ENCODE measurements around the gene CA4.
"Not testable (repeated sequence)": the region's sequence is repeated elsewhere in the genome, so short reads cannot be mapped to it uniquely, and the experiment has no call there.

CA4 gene

GRCh38 chr17:60149691-60150582, at the start of gene CA4:
CA4 (plus strand) TSS chr17:60149973; CDS start chr17:60150035, 62 bp downstream.
- DNase-seq = no peak

DNA sequence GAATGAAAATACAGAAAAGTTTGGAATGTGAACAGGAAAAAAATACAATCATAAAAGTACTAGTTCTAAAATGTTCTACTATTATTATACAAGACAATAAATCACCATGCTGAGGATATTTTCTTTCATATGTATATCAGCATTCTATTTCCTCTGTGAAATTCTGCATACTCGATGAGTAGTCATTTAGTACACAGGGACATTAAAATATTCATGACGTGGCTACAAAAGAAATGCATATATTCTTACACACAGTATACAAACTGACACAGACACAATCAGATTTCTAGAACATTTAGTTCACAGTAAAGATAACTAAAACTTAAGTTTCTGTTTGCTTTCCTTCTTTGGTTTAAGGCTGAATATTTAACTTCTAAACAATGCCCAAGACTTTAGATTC, 49.2 kb upstream of the CA4 start:
- DNase-seq = not testable (repeated sequence)

DNA sequence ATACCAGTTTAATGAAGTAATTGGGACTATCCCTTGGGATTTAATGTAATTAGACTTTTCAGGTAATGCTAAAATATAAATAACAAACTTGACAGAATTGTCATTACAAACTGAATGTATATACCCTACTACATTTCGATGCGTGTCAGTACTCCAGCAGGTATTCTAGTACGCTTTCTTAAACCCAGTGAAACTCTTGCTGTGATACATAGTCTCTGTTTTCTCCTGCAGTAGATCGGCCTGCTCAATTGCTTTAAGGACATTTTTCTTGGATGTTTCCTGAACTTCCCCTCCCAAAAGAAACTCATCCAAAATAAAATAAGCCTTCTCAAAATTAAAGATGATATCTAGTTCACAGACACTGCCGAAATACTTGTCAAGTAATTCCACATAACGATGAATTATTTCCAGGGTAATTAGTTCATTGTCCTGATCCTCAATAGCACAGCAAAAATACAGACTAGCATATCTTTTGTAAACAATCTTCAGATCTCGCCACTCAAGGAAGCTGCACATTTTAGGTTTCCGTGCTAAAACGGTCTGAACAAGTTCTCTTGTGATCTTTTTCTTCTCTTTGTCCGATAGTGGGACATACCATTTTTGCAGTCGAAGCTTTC, 47.6 kb upstream of the CA4 start:
- not testable (repeated sequence) for DNase-seq

DNA sequence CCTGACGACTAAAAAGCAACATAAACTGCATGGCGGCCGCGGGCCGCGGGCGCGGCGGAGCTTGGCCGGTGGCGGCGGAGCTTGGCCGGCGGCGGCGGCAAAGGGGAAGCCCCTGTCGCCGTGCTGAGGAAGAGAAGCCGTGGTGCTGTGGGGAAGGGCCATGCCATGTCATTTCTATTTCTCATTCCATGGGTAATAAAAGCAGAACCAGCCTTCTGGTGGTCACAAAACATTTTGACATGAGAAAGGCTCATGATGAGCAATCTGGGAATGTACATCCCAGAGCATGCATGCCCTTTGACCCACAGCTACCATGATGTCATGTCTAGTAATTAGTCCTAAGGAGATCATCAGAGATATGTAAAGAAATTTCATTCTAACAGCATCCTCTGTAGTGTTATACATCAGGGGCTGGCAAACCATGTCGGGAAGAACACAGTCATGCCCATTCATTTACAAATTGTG, 47.1 kb upstream of the CA4 start:
- DNase-seq = peak; percentile 35 to 48

DNA sequence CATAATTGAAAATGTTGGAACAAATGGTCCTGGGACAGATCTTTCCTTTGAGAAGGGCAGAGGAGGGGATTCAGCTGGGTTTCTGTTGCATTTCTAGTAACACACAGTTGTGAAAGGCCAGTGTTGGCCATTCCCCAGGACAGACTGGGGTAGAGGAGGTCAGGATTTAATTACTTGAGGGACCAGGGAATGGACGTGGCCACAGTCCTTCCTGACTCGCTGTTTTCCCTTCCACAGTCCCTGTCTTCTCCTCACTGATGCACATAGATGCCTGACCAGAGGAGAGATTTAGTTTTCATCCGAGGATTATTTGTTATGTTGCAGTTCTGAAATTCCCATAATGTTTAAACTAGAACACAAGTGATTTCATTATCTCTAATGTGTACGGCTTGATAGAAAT, 45.8 kb upstream of the CA4 start:
- no peak for DNase-seq

DNA sequence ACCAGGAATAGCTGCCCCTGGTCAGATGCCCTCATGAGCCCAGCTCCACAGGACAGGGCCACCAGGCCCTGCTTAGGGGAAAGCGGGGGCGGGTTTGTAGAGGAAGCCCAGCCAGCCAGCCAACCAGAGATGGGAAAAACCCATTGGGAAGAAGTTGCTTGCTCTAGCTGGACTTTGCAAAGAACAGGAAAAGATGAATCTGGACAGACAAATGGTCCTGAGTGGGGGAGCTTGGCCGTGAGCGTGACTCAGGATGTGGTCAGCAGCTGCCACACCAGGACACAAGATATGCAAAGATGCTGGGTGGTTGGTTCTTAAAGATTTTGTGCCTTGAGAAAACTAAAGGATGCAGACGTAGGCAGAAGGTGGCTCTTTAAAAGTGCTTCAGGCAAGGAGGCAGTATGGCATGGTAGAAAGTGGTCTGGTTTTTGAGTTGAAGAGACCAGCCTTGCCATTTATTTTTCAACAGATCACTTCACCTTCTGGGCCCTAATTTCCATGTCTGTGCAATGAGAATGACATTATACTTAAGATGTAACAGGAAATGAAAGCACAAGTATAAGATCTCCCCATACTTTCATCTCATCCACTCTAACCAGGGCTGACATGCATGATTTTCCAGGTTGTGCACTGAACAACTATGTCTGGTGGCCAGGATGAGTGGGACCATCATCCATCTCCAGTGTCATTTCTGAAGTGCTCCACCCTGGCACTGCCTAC, 43.3 kb upstream of the CA4 start:
- no peak for DNase-seq

GRCh38 chr17:60107526-60108257, 42.1 kb upstream of the CA4 start:
- DNase-seq = no peak

GRCh38 chr17:60108309-60108708, 41.5 kb upstream of the CA4 start:
- not testable (repeated sequence) for DNase-seq

DNA sequence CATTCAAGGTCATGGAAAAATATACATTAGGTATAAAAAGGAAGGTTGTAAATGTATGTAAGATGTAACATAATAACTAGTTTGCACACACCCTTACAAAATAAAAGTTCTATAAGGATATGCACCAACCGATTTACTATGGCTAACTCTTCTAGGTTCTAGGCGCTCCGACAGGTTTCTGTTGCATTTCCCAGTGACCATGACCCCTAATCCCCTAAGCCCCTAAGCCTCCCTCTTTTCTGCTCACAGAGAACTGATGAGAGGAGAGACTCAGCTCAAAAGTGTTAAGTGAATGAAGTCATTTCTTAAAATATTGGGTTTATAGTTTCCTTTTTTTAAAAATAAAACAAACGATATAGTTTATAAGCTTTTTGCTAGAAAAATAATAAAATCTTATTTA, 41.1 kb upstream of the CA4 start:
- DNase-seq = no peak

GRCh38 chr17:60109161-60109560, 40.6 kb upstream of the CA4 start:
- no peak for DNase-seq

DNA sequence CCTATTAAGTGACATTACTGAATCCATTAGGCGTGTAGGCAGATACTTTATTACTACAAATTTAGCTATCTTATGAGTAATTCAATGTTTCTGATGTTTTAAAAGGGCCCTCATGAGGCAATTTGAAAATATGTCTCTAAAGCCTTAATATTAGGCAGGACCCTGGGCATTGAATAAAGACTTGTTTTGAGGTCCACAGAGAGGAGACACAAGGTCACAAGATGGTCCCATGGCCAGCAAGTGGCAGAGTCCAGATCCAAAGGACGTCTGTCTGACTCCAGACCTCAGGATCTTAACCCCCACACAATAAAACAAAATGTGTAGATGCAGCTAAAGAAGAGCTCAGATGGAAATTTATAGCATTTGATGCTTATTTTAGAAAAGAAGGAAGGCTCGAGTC, 39.2 kb upstream of the CA4 start:
- no peak for DNase-seq

DNA sequence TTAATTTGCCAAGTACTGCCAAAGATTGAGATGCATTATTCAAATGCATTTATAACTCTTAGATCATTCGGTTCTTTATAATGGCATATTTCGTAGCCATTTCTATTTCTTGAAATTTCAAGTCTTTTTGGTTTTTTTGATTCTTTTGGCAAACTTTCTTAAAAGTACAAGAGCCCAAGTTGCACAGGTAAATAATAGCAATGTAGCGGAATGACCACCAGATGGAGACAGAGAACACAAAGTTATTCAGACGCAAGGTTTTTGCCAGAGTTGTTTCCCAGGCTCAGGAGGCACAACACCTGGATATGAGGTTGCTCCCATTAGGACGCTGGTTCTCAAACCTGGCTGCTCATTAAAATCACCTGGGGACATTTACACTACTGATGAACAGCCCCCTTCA, 38.1 kb upstream of the CA4 start:
- DNase-seq = not testable (repeated sequence)

DNA sequence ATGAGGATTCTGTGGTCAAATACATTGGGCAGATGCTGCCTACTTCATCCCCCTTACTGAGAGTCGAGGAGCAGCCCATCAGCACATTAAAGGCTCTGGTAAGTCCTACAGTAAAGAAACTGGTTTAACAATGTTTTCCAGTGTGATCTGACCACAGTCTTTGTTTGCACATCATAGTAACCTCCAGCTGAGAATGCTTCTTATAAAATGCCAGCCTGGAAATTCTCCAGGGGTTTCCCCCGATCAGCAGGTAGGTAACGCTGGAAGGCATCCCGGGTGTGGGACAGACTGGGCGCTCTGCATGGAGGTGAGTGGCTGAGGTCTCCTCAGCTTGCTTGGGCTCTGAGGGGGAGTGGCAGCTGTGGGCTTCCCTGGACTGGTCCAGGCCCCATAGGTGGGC, 34.4 kb upstream of the CA4 start:
- DNase-seq = not testable (repeated sequence)

DNA sequence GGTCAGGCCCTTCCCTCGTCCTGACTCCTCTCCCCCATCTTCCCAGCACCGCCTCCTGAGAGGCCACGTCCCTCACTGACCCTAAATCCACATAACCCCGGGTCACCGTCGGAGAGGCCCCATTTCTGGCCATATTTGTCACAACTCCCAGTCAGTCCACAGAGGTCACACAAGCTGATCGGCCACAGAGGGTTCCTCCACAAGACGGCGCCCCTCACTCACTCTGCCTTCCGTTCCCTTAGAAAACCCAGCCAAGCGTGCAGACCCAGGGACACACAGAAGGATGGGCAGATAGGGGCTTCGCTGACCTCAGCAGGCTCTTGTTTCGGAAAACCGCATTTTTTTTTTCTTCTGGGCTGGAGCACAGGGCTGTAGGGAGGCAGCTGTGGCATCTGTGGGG, 33.6 kb upstream of the CA4 start:
- DNase-seq = not testable (repeated sequence)

DNA sequence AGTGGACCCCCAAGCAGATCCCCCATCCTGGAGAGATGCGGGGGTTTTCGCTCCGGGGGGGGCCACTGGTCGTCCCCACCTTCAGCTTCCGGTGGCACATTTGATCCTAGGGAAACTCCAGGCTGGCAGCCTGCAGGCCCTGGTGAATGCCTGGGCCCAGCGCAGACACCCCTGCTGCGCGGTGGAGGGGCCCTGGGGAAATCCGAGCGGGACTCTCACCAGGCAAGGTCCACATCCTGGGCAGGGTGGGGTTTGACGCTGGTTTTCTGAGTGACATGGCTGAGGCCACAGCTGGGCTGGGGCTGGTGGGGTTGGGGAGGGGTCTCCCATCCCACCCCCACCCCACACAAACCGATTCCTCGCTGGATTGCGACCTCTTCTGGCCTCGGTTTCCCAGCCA, 30.6 kb upstream of the CA4 start:
- not testable (repeated sequence) for DNase-seq

GRCh38 chr17:60119807-60120748, 29.7 kb upstream of the CA4 start:
- not testable (repeated sequence) for DNase-seq

DNA sequence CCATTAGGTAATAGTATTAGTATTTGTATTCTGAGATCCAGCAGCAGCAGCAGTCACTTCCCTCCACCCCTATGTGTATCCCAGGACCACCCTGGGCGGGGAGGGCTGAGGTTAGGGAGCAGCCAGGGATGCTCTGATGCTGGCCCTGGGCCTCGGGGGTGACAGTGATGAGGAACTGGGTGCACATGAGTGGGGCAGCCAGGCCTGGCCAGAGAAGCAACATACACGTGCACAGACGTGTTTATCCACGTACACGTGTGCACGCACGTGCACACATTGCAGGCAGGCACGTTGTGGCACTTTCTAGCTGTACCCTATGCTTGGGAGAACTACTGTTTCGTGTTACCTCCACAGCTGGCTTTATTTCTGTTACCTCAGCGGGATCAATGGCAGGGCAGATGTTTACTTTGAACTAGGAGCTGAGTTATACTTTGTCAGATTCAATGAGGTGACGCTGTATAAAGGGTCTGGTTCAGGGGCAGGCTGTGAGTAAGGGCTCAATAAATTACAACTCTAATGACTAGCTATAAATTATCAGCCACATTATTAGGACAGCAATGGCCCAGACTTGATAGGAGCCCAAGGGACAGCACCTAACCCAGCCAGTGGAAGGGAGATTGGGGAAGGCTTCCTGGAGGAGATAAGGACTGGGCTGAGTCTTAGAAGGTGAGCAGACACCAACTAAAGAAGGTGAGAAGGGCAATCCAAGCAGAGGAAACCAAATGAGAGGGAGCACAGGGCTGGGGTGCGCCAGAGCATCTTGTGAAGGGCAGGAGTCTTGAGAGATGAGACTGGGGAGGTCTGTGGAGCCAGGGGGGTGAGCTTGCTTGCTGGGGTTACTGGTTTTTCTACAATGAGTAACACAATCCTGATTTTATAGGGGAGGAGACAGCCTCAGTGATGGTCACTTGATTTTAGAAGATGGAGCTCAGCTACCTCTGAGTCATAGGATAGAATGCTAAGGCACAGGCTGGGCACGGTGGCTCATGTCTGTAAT, 22.4 kb upstream of the CA4 start:
- DNase-seq = no peak

GRCh38 chr17:60128171-60128859, 21.5 kb upstream of the CA4 start:
- DNase-seq = no peak

- peak in 1 of 2 experiments; percentile 4 for DNase-seq
These were observed 20.6 kb upstream of the CA4 start for GRCh38 chr17:60129164-60129563.

DNA sequence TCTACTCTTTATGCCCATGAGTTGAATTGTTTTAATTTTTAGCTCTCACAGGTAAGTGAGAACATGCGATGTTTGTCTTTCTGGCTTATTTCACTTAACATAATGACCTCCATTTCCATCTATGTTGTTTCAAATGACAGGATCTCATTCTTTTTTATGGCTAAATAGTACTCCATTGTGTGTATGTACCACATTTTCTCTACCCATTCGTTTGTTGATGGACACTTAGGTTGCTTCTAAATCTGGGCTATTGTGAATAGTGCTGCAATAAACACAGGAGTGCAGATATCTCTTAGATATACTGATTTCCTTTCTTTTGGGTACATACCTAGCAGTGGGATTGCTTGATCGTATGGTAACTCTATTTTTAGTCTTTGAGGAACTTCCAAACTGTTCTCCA, 19.3 kb upstream of the CA4 start:
- DNase-seq = no peak

Measured in activated T-cell treated with anti-CD3 and anti-CD28 coated beads, Interleukin-2, amount 50 U/mL, for 48 hours (primary cell).